ENCODE data around the gene BARHL2.

DNA sequence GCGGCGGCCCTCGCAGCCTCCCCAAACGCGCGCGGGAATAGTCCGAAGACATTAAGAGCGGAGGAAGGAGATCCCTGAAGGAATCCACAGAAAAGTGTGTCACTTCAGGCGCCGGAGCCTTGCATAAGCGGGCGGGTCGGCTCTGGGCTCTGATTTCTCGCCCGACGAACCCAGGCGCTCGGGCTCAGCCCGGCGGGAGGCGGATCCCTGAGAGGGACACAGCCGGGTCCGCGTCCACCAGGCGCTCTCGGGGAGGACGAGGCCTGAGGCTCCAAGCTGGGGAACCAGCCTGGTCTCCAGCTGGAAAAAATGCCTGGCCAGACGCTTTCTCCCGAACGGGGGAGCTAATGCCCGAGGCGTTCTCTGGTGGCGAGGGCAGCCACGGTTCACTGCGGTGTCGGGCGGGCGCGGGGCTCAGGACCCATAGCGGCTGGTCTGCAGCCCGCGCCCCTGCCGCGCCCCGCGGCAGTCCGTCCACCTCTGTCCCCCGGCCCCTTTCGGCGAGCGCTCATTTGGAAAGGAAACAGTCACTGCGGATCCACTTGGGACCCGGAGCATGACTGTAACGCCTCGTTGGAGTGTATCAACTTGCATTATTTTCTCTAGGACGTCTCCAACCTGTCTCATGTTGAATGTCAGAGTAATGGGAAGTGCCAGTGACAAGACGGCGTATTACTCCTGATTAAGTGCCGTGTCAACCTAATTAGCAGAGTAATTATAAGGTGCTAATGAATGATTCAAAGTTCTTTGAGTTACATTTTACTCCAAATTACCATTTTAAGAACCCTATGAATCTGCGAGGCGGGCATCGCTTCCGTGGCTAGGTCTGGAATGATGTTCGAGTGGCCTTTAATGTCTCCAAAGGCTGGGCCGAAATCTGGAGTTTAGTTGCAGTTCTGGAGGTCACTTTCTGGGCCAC lies 1.6 kb upstream of the BARHL2 start:
- TF ChIP-seq, protein P1, sequence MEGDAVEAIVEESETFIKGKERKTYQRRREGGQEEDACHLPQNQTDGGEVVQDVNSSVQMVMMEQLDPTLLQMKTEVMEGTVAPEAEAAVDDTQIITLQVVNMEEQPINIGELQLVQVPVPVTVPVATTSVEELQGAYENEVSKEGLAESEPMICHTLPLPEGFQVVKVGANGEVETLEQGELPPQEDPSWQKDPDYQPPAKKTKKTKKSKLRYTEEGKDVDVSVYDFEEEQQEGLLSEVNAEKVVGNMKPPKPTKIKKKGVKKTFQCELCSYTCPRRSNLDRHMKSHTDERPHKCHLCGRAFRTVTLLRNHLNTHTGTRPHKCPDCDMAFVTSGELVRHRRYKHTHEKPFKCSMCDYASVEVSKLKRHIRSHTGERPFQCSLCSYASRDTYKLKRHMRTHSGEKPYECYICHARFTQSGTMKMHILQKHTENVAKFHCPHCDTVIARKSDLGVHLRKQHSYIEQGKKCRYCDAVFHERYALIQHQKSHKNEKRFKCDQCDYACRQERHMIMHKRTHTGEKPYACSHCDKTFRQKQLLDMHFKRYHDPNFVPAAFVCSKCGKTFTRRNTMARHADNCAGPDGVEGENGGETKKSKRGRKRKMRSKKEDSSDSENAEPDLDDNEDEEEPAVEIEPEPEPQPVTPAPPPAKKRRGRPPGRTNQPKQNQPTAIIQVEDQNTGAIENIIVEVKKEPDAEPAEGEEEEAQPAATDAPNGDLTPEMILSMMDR (IDR thresholded peaks at IDR 0.05; ENCODE audit: low read depth, low read length) = no peak
- TF ChIP-seq EZH2phosphoT487 (IDR thresholded peaks at IDR 0.05; ENCODE audit: low read depth) = no peak

All from OCI-LY3 (cell line).